ENCODE data around the gene ZC3H10.

DNA sequence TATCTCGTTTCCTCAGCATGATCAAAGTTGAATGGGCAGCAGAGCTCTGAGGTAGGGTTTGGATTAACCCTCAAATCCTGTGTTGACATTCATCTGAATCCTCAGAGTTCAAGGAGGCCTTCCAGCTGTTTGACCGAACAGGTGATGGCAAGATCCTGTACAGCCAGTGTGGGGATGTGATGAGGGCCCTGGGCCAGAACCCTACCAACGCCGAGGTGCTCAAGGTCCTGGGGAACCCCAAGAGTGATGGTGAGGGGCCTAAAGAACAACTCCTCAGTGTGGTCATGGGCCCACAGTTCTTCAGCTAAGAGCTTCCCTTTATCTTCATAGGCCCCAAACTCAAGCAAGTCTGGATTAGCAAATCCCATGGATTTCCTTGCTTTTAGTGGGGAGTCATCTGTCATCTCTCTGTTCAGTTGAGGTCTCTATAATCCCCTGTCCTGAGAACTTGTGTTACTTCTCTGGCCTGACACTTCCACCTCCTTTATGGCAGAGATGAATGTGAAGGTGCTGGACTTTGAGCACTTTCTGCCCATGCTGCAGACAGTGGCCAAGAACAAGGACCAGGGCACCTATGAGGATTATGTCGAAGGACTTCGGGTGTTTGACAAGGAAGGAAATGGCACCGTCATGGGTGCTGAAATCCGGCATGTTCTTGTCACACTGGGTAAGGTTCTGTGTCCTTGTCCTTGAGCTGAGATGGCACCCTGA is 41.6 kb downstream of the ZC3H10 start:
- TF ChIP-seq, protein P1, sequence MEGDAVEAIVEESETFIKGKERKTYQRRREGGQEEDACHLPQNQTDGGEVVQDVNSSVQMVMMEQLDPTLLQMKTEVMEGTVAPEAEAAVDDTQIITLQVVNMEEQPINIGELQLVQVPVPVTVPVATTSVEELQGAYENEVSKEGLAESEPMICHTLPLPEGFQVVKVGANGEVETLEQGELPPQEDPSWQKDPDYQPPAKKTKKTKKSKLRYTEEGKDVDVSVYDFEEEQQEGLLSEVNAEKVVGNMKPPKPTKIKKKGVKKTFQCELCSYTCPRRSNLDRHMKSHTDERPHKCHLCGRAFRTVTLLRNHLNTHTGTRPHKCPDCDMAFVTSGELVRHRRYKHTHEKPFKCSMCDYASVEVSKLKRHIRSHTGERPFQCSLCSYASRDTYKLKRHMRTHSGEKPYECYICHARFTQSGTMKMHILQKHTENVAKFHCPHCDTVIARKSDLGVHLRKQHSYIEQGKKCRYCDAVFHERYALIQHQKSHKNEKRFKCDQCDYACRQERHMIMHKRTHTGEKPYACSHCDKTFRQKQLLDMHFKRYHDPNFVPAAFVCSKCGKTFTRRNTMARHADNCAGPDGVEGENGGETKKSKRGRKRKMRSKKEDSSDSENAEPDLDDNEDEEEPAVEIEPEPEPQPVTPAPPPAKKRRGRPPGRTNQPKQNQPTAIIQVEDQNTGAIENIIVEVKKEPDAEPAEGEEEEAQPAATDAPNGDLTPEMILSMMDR (IDR thresholded peaks at IDR 0.05), result no peak
- TF ChIP-seq EP300 (IDR thresholded peaks at IDR 0.05), result no peak

Data from upper lobe of left lung (tissue), 4 donors.